HG03064 (cell line): ENCODE measurements around the gene PCSK5.

ENCODE experiments used
- ATAC-seq: cut with Tn5 transposase; IDR thresholded peaks from one replicate; pipeline ENCODE4 v1.9.1; 2021; ENCODE audit warnings: low read depth; ENCODE audit not compliant: unreplicated experiment

The PCSK5 gene

DNA sequence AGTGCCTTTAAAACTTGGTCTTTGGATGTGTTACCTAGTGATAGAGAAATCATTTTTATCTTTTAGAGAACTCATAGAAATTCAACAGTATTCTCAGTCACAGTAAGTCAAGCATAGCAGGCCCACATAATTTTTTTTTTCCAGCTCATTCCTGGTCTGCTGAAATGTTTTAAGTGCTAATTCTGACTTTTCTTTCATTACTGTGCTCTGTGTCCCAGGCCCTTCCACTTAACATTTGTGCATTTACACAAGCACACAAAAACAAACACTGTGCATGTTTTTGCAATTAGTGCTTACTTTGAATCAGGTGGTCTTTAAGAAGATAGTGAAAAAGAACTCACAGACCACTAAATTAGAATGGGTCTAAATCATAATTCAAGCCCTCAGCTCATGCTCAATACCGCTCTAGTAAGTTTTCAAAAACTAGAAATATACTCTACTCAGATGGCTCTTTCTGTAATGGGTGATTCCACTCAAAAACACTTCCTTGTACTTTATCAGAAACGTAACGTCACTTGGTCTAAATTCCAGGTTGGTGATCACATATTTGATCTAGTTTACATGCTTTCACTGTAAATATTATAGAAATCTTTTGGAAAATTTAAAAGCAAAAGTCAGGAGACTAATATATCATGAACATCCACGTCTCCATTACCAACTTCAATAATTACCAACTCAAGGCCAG lies 107.8 kb downstream of the PCSK5 start:
- no peak for ATAC-seq

DNA sequence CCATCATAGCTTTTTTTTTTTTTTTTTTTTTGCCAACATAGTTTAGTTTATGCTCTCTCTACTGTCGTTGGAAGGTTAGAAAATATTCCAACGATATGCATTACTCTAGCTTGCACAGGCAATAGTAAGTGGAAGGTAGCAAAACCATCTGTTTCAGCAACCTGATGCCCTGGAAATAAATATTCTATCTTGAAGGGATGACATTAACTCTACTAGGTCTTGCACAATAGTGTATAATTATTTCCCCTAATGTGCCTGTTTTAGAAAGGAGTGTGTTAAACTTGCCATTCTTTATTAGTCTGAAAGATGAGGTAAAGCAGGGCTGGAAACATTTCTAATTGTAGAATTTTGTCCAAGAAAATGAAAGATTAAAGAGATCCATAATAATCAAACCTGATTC lies 111.0 kb downstream of the PCSK5 start:
- ATAC-seq = no peak

DNA sequence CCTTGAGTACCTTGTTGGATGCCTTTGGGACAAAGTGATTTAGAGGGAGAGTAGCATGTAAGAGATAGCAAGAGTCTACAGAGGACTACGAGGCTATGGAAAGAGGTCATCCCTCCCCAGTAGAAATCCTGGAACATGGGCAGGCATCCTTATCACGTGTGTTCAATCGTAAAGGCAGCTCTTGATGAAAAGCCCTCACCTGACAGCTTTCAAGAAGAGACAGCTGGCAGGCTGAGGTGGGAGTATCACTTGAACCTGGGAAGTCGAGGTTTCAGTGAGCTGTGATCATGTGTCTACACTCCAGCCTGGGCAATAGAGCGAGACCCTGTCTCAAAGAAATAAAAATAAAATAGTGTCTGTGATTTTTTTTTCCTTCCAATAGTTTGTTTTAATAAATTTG lies 112.6 kb downstream of the PCSK5 start:
- no peak for ATAC-seq

DNA sequence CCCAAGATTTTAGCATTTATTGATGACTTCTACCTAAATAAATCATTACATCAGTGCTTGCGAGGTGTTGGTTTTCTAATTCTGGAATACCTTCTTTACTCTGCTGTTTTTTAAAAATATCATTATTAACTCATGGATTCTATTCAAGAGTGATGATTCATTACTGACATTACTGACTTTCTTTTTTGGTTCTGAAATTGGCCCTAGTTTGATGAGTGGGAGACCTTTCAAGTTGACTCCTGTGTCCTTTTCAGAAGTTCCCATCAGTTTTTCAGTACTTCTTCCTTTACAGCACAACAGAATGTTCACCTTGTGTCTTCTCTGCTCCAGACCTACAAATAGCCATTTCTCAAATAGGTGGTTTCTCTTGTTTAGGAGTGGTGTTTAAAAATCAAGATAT lies 114.1 kb downstream of the PCSK5 start:
- no peak for ATAC-seq

DNA sequence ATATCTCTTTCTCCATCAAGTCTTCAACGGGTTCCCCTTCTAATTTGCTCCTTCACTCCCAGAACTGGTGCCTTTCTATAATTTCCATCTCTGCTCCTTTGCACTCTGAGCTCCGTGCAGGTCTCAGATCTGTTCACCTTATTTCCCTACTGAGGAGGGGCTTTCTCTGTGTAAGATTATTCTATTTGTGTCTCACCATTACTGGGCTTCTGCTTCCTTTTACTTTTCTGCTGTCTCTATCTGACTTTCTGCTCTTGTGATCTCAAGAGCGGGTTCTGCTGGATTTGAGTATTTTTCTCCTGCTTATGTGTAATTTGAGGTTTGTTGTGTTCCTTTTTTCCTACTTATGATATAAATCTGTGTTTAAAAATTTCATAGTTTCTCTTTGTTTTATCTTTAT lies 117.5 kb downstream of the PCSK5 start:
- no peak for ATAC-seq

DNA sequence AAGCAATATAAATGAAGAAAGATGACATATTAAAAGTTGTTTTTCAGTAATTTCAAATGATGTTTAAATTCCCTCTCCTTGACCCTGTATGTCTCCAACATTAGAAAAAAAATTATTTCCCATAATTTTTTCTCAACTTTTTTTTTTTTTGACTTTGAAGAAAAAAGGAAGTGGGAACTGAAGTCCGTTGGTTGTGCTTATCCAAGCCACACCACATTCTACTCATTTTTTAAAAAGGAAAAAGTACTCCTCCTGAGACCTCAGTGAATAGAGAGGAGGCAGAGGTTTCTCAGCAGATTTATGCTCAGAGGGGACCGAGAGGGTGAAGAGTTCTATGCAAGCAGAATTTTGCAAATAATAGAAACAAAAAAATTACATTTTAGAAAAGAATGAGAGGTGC lies 123.3 kb downstream of the PCSK5 start:
- no peak for ATAC-seq

DNA sequence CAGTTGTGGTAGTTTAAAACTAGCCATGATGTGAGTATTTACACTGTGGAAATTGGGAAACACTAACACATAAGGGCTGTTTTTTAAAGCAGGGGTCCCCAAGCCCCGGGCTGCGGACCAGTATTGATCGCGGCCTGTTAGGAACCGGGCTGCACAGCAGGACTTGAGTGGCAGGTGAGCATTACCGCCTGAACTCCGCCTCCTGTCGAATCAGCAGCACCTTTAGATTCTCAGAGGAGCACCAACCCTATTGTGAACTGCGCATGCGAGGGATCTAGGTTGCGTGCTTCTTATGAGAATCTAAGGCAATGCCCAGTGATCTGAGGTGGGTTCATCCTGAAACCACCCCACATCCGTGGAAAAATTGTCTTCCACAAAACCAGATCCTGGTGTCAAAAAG lies 127.8 kb downstream of the PCSK5 start:
- no peak for ATAC-seq

DNA sequence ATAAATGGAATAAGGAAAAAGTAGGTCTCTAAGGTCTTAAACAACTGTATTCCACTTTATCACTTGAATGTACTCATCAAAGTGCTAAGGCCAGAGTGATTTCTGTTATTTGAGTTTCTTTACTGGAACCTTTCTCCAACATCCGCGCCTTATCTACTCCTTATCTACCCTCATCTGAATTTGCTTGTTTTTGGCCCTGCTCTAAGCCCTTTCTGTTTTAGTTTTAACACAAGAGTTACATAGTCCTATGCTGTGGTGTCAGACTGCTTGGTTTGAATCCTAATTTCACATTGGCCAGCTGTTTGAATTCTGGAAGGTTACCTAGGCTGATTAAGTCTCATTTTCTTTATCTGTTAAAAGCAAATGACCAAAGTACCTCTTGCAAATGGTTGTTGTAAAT lies 128.3 kb downstream of the PCSK5 start:
- ATAC-seq = no peak

DNA sequence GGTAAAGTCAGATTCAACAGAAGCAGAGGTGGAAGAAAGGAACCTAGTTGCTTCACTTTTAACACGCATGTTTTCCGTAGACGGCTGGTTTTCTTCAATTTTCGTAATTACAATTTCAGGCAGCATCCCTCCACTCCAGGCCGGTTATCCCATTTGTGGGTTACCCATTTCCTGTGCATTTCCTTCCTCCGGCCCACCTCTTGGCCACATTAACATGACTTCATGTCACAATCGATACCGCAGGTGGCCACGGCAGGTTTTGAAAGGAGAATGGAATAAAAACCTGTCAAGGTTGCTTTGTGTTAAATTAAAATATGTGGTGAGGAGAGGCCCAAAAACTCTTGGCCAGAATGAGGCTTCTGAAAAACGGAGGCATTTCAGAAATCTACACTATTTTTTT lies 130.2 kb downstream of the PCSK5 start:
- no peak for ATAC-seq

DNA sequence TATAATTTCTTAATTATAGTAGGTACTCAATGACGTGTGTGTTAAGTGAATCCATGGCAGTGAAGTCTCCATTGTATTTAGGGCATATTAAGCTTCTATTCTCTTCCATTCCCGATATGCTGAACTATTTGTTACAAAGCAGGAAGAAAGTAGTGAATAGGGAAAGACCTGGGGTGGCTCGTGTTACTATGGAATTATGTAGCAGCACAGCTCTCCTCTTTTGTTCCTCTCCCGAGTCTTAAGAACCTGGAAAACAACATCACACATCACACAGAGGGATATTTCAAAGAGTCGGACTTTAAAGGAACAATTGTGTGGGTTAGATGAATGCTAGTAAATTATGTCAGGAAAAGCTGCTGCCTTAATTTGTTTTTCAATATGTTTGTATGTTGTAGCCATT lies 131.8 kb downstream of the PCSK5 start:
- ATAC-seq = no peak

DNA sequence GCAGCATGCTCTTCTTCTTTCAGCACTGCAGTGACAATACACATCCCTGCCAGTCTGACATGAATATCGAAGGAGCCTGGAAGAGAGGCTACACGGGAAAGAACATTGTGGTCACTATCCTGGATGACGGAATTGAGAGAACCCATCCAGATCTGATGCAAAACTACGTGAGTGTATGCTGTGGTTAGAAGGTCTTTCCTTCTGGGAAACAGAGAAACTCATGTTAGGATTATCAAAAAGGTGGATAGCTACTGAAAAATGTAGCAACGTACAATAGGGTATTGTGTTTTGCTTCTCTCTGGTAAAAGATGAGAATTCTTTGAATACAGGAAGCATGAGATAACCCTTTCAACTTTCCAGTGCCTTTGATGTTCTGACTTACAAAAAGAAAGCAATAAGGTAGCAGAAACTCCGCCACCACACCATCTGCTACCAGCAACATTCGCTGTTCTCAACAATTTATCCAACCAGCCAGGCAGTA lies 133.3 kb downstream of the PCSK5 start:
- ATAC-seq = no peak

DNA sequence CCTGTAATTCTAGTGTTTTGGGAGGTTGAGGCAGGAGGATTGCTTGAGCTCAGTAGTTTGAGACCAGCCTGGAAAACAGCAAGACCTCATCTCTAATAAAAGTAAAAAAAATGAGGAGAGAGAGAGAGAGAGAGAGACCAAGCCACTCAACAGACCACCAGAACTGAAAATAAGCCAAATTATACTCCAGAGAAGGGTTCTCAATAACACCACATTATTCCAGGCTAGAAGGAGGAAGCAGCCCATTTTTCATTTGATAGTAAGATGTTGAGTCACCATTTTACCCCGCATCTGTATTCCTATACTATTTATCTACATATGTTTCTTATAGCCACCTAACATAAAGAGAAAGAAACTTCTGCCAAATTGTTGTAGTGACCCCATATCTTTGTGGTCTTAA lies 134.8 kb downstream of the PCSK5 start:
- no peak for ATAC-seq

DNA sequence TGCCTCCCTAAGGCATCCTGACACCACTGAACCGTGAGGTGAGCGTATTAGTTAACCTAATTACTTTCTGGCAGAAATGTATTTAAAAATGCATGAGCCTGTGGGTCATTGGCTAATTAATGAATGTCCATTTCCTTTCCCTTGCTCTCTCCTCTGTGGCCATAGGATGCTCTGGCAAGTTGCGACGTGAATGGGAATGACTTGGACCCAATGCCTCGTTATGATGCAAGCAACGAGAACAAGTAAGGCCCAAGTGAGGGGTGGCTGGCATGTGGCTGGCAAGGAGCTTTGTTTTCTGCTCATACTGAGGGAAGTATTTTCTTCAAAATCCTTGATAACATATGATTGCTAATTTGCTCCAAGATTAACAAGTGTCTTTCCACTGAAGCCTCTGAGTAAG lies 136.3 kb downstream of the PCSK5 start:
- no peak for ATAC-seq

DNA sequence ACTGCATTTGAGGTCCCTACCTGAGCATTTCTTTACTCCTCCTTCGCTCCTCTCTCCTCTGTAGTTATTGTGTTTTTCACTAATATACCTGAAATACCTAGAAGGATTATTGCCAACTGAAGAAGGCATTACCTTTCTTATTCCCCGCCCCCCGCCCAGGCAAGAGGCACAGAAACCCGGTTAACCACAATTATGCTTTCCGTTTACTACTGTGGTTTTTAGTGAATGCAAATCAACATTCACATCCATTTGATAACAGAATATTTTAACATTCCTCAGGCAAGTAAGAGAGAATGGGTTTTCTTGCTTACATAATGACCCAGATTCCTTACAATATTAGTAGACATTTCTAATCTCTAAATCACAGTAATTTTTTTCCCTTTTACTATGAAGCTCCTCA lies 136.9 kb downstream of the PCSK5 start:
- no peak for ATAC-seq

DNA sequence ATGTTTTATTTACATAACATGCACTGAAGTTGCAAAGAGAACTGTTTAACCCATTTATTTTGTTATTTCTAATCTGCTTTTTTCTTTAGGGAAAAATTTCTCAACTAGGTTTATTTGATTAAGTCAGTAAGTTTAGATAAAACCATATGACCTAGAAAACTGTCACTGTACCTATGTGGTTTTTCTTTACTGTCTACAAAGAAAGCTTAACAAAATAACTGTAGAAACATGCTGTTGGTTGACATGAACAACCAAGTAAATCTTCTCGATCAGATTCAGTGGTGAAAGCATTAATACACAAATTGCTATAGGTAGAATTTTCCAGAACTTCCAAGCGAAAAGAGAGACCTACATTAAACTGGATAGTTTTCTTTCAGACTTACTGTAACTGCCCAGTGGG lies 137.4 kb downstream of the PCSK5 start:
- ATAC-seq = no peak

DNA sequence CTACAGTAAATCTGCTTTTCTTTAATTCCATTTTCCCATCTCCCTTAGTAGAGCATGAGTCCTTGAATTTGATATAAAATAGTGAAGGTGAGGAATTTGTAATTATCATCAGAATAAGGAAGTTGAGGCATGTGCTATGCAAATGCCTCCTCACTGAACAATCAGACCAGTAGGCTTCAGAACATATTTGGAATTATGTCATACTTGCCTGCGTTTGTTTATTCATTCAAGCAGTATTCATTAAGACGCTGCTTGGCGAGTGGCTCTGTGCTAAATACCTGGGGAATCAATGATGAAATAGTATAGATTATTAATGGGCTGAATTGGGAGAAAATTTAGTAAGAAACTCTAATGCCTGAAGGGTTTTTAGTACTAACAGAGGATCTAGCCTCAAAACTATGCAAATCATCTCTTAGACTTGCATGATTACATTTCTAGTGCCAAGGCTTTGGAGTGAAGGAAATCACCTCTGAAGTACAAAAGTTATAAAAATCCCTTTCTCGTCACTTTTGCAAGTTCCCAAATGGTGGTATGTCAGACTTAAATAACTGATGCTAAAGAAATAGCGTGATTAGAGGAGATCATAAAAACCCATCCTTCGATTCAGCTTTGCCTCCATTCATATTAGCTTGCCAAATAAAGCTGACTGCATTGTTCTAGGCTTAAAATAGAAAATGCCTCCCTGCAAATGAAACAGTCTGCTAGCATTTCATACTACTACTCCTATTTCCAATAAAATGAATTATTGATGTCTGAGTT lies 141.7 kb downstream of the PCSK5 start:
- ATAC-seq = no peak

DNA sequence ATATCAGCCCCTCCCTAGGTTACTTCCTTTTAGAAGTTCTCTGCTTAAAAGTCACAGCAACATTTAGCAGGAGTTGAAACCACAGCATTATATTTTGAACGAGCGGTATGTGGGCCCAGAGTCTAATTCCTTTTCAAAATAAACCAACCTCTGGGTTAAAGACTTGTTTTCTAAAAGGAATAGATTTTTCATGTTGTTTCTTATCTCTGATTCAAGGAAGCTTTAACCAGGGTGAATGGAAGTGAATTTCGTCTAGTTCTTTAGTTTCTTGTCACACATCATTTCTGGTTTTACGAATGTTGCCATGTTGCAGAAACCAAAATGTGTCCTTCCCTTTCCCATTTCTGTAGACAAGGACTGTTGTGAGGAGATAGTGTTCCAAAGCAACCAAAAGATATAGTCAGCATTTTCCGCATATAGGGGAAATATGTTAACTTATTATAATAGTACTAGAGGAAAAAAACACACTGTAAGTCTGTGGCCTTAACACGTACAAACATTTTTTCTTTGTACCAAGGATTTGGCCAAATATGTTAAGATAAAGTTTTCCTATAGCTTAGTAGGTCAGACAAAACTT lies 142.4 kb downstream of the PCSK5 start:
- no peak for ATAC-seq

DNA sequence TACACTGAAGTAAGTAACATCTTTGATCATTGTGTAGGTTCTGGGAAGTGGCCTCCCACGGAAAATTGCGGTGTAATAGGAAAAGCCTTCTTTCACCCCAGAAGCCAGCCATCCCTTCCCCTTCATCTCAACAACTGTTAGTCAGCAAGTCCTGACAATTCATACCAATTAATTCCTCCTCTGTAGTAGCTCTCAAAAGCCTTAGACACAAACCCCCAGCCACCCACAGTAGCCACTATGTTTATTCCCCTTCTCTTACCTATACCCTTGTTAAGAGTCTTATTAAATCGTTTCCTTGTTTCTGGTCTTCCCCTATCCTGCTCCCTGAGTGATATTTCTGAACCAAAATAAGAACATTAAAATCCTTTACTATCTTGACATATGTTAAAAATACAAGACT lies 143.6 kb downstream of the PCSK5 start:
- ATAC-seq = no peak

DNA sequence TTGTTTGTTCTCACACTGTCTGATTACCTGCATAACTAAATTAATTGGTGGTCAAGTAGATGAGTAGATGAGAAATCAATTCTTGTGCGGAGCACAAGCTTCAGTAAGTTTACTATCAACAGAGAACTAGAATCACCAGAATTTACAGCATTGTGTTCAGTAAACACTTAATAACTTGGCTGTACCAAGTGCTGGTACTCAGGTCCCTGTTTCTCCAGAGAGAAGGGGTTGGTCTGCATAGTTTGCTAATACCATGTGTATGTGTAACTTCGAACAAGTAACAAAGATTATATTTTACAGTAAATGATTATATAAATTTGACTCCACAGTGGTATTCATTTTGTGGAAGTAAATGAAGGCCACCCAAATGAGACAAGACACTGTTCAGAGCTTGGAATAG lies 146.3 kb downstream of the PCSK5 start:
- ATAC-seq = no peak

DNA sequence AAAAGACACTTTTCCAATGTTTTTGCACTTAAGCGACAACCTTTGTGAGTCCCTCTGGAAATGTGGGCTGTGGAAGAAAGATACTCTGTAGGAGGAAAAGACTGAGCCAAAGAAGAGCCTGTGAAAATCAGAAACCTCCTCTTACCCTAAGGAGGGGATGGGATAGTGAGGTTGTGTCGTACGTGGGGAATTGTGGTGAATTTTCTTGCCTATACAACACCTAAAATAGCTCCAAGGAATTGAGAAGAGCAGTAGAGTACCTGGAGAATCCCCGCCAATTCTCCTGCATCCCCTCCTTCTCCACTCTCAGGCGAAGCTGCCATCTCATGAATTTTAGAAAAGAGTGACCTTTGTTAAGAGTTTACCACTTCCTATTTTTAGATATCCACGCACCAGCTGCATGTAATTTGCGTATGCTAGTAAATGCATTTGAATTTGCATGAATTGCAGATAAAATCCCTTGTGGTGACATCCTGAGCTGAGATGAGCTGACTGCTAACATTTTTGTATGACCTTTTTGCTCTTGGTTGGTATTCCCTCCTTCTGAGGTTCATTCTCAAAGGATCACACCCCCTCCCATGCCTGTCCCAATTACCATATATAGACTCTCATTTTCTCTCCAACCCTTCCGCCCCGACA lies 147.2 kb downstream of the PCSK5 start:
- no peak for ATAC-seq

DNA sequence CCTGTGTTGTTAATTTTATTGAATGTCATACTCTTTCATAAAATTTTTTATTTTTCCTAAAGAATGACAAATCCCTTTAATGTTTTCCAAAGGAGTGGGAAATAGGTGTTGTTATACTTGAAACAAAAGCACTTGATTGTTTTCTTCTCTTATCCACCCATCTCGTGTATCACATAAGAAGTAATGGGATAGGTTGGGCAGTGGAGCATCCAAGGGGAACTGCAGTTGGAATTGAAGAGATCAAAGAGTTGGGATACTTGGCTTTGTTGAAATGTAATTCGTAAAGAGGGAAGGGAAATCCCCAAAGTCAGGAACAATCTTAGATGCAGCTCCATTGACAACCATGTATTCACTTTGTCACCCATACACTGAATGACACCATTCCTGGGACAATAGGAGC lies 148.0 kb downstream of the PCSK5 start:
- no peak for ATAC-seq
